ENCODE results near the gene EPHA3. TPM values are rescaled to one million over a fixed set of nuclear protein-coding genes. Genes with fewer than 3 reads are reported as not detected.

EPHA3 gene
- total RNA-seq, 1 donor from 2014 or later = 0.04 TPM

GRCh38 chr3:89353465-89353864 is 246.0 kb downstream of the EPHA3 start:
- no peak for DNase-seq (ENCODE audit: low read depth)
- H3K36me3 ChIP-seq (ENCODE audit: control insufficient read depth, insufficient read depth, low read length) = no peaks in the 10 kb centered on the region

GRCh38 chr3:89358281-89358680 is 250.9 kb downstream of the EPHA3 start:
- Histone ChIP-seq H3K36me3 (ENCODE audit: control insufficient read depth, insufficient read depth, low read length) (no peaks in the 10 kb centered on the region), H3K27me3 (ENCODE audit: control insufficient read depth, insufficient read depth, low read length) (no peaks in the 10 kb centered on the region), H3K4me3 (ENCODE audit: low read depth, low read length) (no peak overlapping the region)
- TF ChIP-seq CTCF (IDR thresholded peaks at IDR 0.05; ENCODE audit: insufficient read depth, low read length, poor library complexity, severe bottlenecking) = no peak
- no peak for DNase-seq (ENCODE audit: low read depth)

More at GRCh38 chr3:89353465-89353864, 246.0 kb downstream of the EPHA3 start:
- H3K27me3 ChIP-seq (ENCODE audit: control insufficient read depth, insufficient read depth, low read length) = no peaks in the 10 kb centered on the region
- no peak overlapping the region for H3K4me3 ChIP-seq (ENCODE audit: low read depth, low read length)
- no peak for TF ChIP-seq CTCF (IDR thresholded peaks at IDR 0.05; ENCODE audit: insufficient read depth, low read length, poor library complexity, severe bottlenecking)

- DNase-seq (ENCODE audit: low read depth) = no peak
- no peaks in the 10 kb centered on the region for H3K27me3 ChIP-seq (ENCODE audit: control insufficient read depth, insufficient read depth, low read length)
Measured at GRCh38 chr3:89360156-89360555, 252.7 kb downstream of the EPHA3 start.

GRCh38 chr3:89362496-89362895 is 255.1 kb downstream of the EPHA3 start:
- H3K27me3 ChIP-seq (ENCODE audit: control insufficient read depth, insufficient read depth, low read length) = no peaks in the 10 kb centered on the region
- no peak overlapping the region for H3K4me3 ChIP-seq (ENCODE audit: low read depth, low read length)
- no peak for TF ChIP-seq CTCF (IDR thresholded peaks at IDR 0.05; ENCODE audit: insufficient read depth, low read length, poor library complexity, severe bottlenecking)
- DNase-seq (ENCODE audit: low read depth) = no peak
- H3K36me3 ChIP-seq (ENCODE audit: control insufficient read depth, insufficient read depth, low read length) = no peaks in the 10 kb centered on the region

More at GRCh38 chr3:89360156-89360555, 252.7 kb downstream of the EPHA3 start:
- Histone ChIP-seq H3K36me3 (ENCODE audit: control insufficient read depth, insufficient read depth, low read length) (no peaks in the 10 kb centered on the region), H3K4me3 (ENCODE audit: low read depth, low read length) (no peak overlapping the region)
- no peak for TF ChIP-seq CTCF (IDR thresholded peaks at IDR 0.05; ENCODE audit: insufficient read depth, low read length, poor library complexity, severe bottlenecking)

GRCh38 chr3:89363171-89363570 is 255.8 kb downstream of the EPHA3 start:
- DNase-seq (ENCODE audit: low read depth) = no peak
- H3K36me3 ChIP-seq (ENCODE audit: control insufficient read depth, insufficient read depth, low read length) = no peaks in the 10 kb centered on the region
- no peak overlapping the region for H3K4me3 ChIP-seq (ENCODE audit: low read depth, low read length)
- no peak for TF ChIP-seq CTCF (IDR thresholded peaks at IDR 0.05; ENCODE audit: insufficient read depth, low read length, poor library complexity, severe bottlenecking)
- no peaks in the 10 kb centered on the region for H3K27me3 ChIP-seq (ENCODE audit: control insufficient read depth, insufficient read depth, low read length)

GRCh38 chr3:89364314-89364713 is 256.9 kb downstream of the EPHA3 start:
- no peak for DNase-seq (ENCODE audit: low read depth)
- Histone ChIP-seq H3K4me3 (ENCODE audit: low read depth, low read length) (no peak overlapping the region), H3K27me3 (ENCODE audit: control insufficient read depth, insufficient read depth, low read length) (no peaks in the 10 kb centered on the region), H3K36me3 (ENCODE audit: control insufficient read depth, insufficient read depth, low read length) (no peaks in the 10 kb centered on the region)
- no peak for TF ChIP-seq CTCF (IDR thresholded peaks at IDR 0.05; ENCODE audit: insufficient read depth, low read length, poor library complexity, severe bottlenecking)
